ENCODE measurements around the gene MVB12B. TPM values are rescaled to one million over a fixed set of nuclear protein-coding genes. Genes with fewer than 3 reads are reported as not detected.

Gene MVB12B
- total RNA-seq, 2 donors from 2014 or later, result 9.8 to 15.8 TPM

GRCh38 chr9:126420135-126420534, 93.5 kb downstream of the MVB12B start:
- Histone ChIP-seq H3K4me1 (no peaks in the 10 kb centered on the region), H3K4me3 (no peak overlapping the region), H3K36me3 (no peaks in the 10 kb centered on the region), H3K9ac (ENCODE audit: low read depth in 2 of 2, low read length in 2 of 2) (no peak overlapping the region), H3K9me3 (no peaks in the 10 kb centered on the region), H3K27me3 (no peaks in the 10 kb centered on the region), H3K27ac (no peak overlapping the region)
- no peak for DNase-seq
- TF ChIP-seq CTCF (IDR thresholded peaks at IDR 0.05), result no peak
- intact Hi-C loops (cut with DNase I), result no loop called here

GRCh38 chr9:126420643-126421564, 94.3 kb downstream of the MVB12B start:
- no peak overlapping the region for H3K4me3 ChIP-seq
- intact Hi-C loops (cut with DNase I), result no loop called here
- no peaks in the 10 kb centered on the region for H3K27me3 ChIP-seq
- no peaks in the 10 kb centered on the region for H3K4me1 ChIP-seq
- TF ChIP-seq CTCF (IDR thresholded peaks at IDR 0.05), result no peak
- H3K27ac ChIP-seq, result no peak overlapping the region
- DNase-seq, result no peak
- H3K36me3 ChIP-seq, result no peaks in the 10 kb centered on the region
- H3K9ac ChIP-seq (ENCODE audit: low read depth in 2 of 2, low read length in 2 of 2), result no peak overlapping the region
- H3K9me3 ChIP-seq, result no peaks in the 10 kb centered on the region

- Histone ChIP-seq H3K36me3 (no peaks in the 10 kb centered on the region), H3K9ac (ENCODE audit: low read depth in 2 of 2, low read length in 2 of 2) (no peak overlapping the region), H3K4me3 (no peak overlapping the region), H3K4me1 (no peaks in the 10 kb centered on the region), H3K27ac (no peak overlapping the region), H3K9me3 (no peaks in the 10 kb centered on the region), H3K27me3 (no peaks in the 10 kb centered on the region)
- DNase-seq, result no peak
- intact Hi-C loops (cut with DNase I), result no loop called here
- no peak for TF ChIP-seq CTCF (IDR thresholded peaks at IDR 0.05)
Measured at GRCh38 chr9:126421567-126422428, 95.2 kb downstream of the MVB12B start.

- no peaks in the 10 kb centered on the region for H3K27me3 ChIP-seq
- TF ChIP-seq CTCF (IDR thresholded peaks at IDR 0.05), result no peak
- H3K9ac ChIP-seq (ENCODE audit: low read depth in 2 of 2, low read length in 2 of 2), result no peak overlapping the region
- no peaks in the 10 kb centered on the region for H3K36me3 ChIP-seq
- DNase-seq, result no peak
- no peak overlapping the region for H3K4me3 ChIP-seq
- intact Hi-C loops (cut with DNase I), result no loop called here
- H3K4me1 ChIP-seq, result no peaks in the 10 kb centered on the region
- H3K9me3 ChIP-seq, result no peaks in the 10 kb centered on the region
- no peak overlapping the region for H3K27ac ChIP-seq
Measured at GRCh38 chr9:126423142-126423915, 96.7 kb downstream of the MVB12B start.

GRCh38 chr9:126423916-126424185, 97.2 kb downstream of the MVB12B start:
- H3K36me3 ChIP-seq, result no peaks in the 10 kb centered on the region
- intact Hi-C loops (cut with DNase I), result no loop called here
- no peak for TF ChIP-seq CTCF (IDR thresholded peaks at IDR 0.05)
- H3K27me3 ChIP-seq, result no peaks in the 10 kb centered on the region
- H3K4me1 ChIP-seq, result no peaks in the 10 kb centered on the region
- no peak overlapping the region for H3K27ac ChIP-seq
- H3K4me3 ChIP-seq, result no peak overlapping the region
- H3K9me3 ChIP-seq, result no peaks in the 10 kb centered on the region
- no peak for DNase-seq
- no peak overlapping the region for H3K9ac ChIP-seq (ENCODE audit: low read depth in 2 of 2, low read length in 2 of 2)
